ENCODE results near the gene FNBP1L. TPM values are rescaled to one million over a fixed set of nuclear protein-coding genes. Genes with fewer than 3 reads are reported as not detected.
"Not testable (repeated sequence)": the region's sequence is repeated elsewhere in the genome, so short reads cannot be mapped to it uniquely, and the experiment has no call there.

The FNBP1L gene
- total and polyA plus RNA-seq, 9 donors = 32.7 to 64.1 (median 47.8) TPM

GRCh38 chr1:93585059-93585966, 137.4 kb downstream of the FNBP1L start:
- peaks cover 41% of the 10 kb centered on the region for H3K4me1 ChIP-seq (ENCODE audit: control insufficient read depth, insufficient read depth, low read length)
- WGBS (ENCODE audit: insufficient coverage) = 63% methylated on average over 1 of the region's 13 CpGs
- H3K36me3 ChIP-seq (ENCODE audit: control insufficient read depth, insufficient read depth, low read length) = peaks cover 54% of the 10 kb centered on the region

GRCh38 chr1:93587354-93587753, 139.4 kb downstream of the FNBP1L start:
- no peak overlapping the region for H3K4me3 ChIP-seq (ENCODE audit: low read length)
- no peaks in the 10 kb centered on the region for H3K9me3 ChIP-seq (replicated peaks; ENCODE audit: control insufficient read depth, low read depth, low read length)
- no peak for DNase-seq
- H3K27ac ChIP-seq (ENCODE audit: low read length) = no peak overlapping the region
- peaks cover 48% of the 10 kb centered on the region for H3K4me1 ChIP-seq (ENCODE audit: control insufficient read depth, insufficient read depth, low read length)
- no peaks in the 10 kb centered on the region for H3K27me3 ChIP-seq (ENCODE audit: control insufficient read depth, insufficient read depth, low read length)
- 40% methylated on average over 1 of the region's 5 CpGs for WGBS (ENCODE audit: insufficient coverage)
- H3K36me3 ChIP-seq (ENCODE audit: control insufficient read depth, insufficient read depth, low read length) = peaks cover 50% of the 10 kb centered on the region

More at GRCh38 chr1:93585059-93585966, 137.4 kb downstream of the FNBP1L start:
- Histone ChIP-seq H3K9me3 (replicated peaks; ENCODE audit: control insufficient read depth, low read depth, low read length) (no peaks in the 10 kb centered on the region), H3K4me3 (ENCODE audit: low read length) (no peak overlapping the region), H3K27ac (ENCODE audit: low read length) (peak overlapping the region; percentile 78), H3K27me3 (ENCODE audit: control insufficient read depth, insufficient read depth, low read length) (no peaks in the 10 kb centered on the region)
- peak; percentile 42 for DNase-seq

GRCh38 chr1:93588206-93588605, 140.3 kb downstream of the FNBP1L start:
- Histone ChIP-seq H3K27me3 (ENCODE audit: control insufficient read depth, insufficient read depth, low read length) (no peaks in the 10 kb centered on the region), H3K4me1 (ENCODE audit: control insufficient read depth, insufficient read depth, low read length) (peaks cover 54% of the 10 kb centered on the region), H3K36me3 (ENCODE audit: control insufficient read depth, insufficient read depth, low read length) (peaks cover 41% of the 10 kb centered on the region), H3K27ac (ENCODE audit: low read length) (no peak overlapping the region), H3K4me3 (ENCODE audit: low read length) (no peak overlapping the region), H3K9me3 (replicated peaks; ENCODE audit: control insufficient read depth, low read depth, low read length) (no peaks in the 10 kb centered on the region)
- DNase-seq = no peak
- WGBS (ENCODE audit: insufficient coverage) = 62% methylated on average over 6 of the region's 6 CpGs

GRCh38 chr1:93588955-93589354, 141.0 kb downstream of the FNBP1L start:
- no peak overlapping the region for H3K4me3 ChIP-seq (ENCODE audit: low read length)
- H3K27me3 ChIP-seq (ENCODE audit: control insufficient read depth, insufficient read depth, low read length) = no peaks in the 10 kb centered on the region
- peaks cover 52% of the 10 kb centered on the region for H3K4me1 ChIP-seq (ENCODE audit: control insufficient read depth, insufficient read depth, low read length)
- no peak for DNase-seq
- WGBS (ENCODE audit: insufficient coverage) = 90% methylated on average over 17 of the region's 20 CpGs
- no peaks in the 10 kb centered on the region for H3K9me3 ChIP-seq (replicated peaks; ENCODE audit: control insufficient read depth, low read depth, low read length)
- H3K27ac ChIP-seq (ENCODE audit: low read length) = no peak overlapping the region
- peaks cover 34% of the 10 kb centered on the region for H3K36me3 ChIP-seq (ENCODE audit: control insufficient read depth, insufficient read depth, low read length)

- Histone ChIP-seq H3K36me3 (ENCODE audit: control insufficient read depth, insufficient read depth, low read length) (peaks cover 30% of the 10 kb centered on the region), H3K4me1 (ENCODE audit: control insufficient read depth, insufficient read depth, low read length) (peaks cover 54% of the 10 kb centered on the region)
- WGBS (ENCODE audit: insufficient coverage) = no CpG with 5 or more reads among the region's 3 CpGs
- H3K27ac ChIP-seq (ENCODE audit: low read length); DNase-seq; H3K27me3 ChIP-seq (ENCODE audit: control insufficient read depth, insufficient read depth, low read length); H3K9me3 ChIP-seq (replicated peaks; ENCODE audit: control insufficient read depth, low read depth, low read length); H3K4me3 ChIP-seq (ENCODE audit: low read length): not testable (repeated sequence)
Measured at GRCh38 chr1:93591291-93591675, 143.4 kb downstream of the FNBP1L start.

GRCh38 chr1:93591676-93592550, 144.0 kb downstream of the FNBP1L start:
- Histone ChIP-seq H3K36me3 (ENCODE audit: control insufficient read depth, insufficient read depth, low read length) (peaks cover 30% of the 10 kb centered on the region), H3K4me1 (ENCODE audit: control insufficient read depth, insufficient read depth, low read length) (peaks cover 58% of the 10 kb centered on the region), H3K9me3 (replicated peaks; ENCODE audit: control insufficient read depth, low read depth, low read length) (no peaks in the 10 kb centered on the region), H3K4me3 (ENCODE audit: low read length) (no peak overlapping the region), H3K27me3 (ENCODE audit: control insufficient read depth, insufficient read depth, low read length) (no peaks in the 10 kb centered on the region), H3K27ac (ENCODE audit: low read length) (peak overlapping the region; percentile 53)
- peak; percentile 56 for DNase-seq
- WGBS (ENCODE audit: insufficient coverage) = 64% methylated on average over 14 of the region's 17 CpGs

- DNase-seq = no peak
- H3K27me3 ChIP-seq (ENCODE audit: control insufficient read depth, insufficient read depth, low read length) = no peaks in the 10 kb centered on the region
- H3K9me3 ChIP-seq (replicated peaks; ENCODE audit: control insufficient read depth, low read depth, low read length) = no peaks in the 10 kb centered on the region
- no peak overlapping the region for H3K4me3 ChIP-seq (ENCODE audit: low read length)
- H3K36me3 ChIP-seq (ENCODE audit: control insufficient read depth, insufficient read depth, low read length) = peaks cover 27% of the 10 kb centered on the region
- peaks cover 54% of the 10 kb centered on the region for H3K4me1 ChIP-seq (ENCODE audit: control insufficient read depth, insufficient read depth, low read length)
- 81% methylated on average over 5 of the region's 6 CpGs for WGBS (ENCODE audit: insufficient coverage)
- peak overlapping the region; percentile 53 for H3K27ac ChIP-seq (ENCODE audit: low read length)
Measured at GRCh38 chr1:93592551-93592949, 144.6 kb downstream of the FNBP1L start.

- WGBS (ENCODE audit: insufficient coverage) = 79% methylated on average over 6 of the region's 13 CpGs
- no peak for DNase-seq
- no peaks in the 10 kb centered on the region for H3K27me3 ChIP-seq (ENCODE audit: control insufficient read depth, insufficient read depth, low read length)
- H3K27ac ChIP-seq (ENCODE audit: low read length) = peak overlapping the region; percentile 23
- H3K9me3 ChIP-seq (replicated peaks; ENCODE audit: control insufficient read depth, low read depth, low read length) = no peaks in the 10 kb centered on the region
- H3K4me3 ChIP-seq (ENCODE audit: low read length) = no peak overlapping the region
- peaks cover 57% of the 10 kb centered on the region for H3K4me1 ChIP-seq (ENCODE audit: control insufficient read depth, insufficient read depth, low read length)
- H3K36me3 ChIP-seq (ENCODE audit: control insufficient read depth, insufficient read depth, low read length) = peaks cover 12% of the 10 kb centered on the region
Measured at GRCh38 chr1:93593854-93594602, 146.1 kb downstream of the FNBP1L start.

- no peaks in the 10 kb centered on the region for H3K27me3 ChIP-seq (ENCODE audit: control insufficient read depth, insufficient read depth, low read length)
- no CpG with 5 or more reads among the region's 1 CpG for WGBS (ENCODE audit: insufficient coverage)
- peaks cover 8% of the 10 kb centered on the region for H3K36me3 ChIP-seq (ENCODE audit: control insufficient read depth, insufficient read depth, low read length)
- H3K4me1 ChIP-seq (ENCODE audit: control insufficient read depth, insufficient read depth, low read length) = peaks cover 62% of the 10 kb centered on the region
- no peak overlapping the region for H3K4me3 ChIP-seq (ENCODE audit: low read length)
- H3K27ac ChIP-seq (ENCODE audit: low read length) = no peak overlapping the region
- no peaks in the 10 kb centered on the region for H3K9me3 ChIP-seq (replicated peaks; ENCODE audit: control insufficient read depth, low read depth, low read length)
- DNase-seq = no peak
Measured at GRCh38 chr1:93594603-93594880, 146.6 kb downstream of the FNBP1L start.
